Stimulated activated CD4-positive, alpha-beta T cell treated with anti-CD3 and anti-CD28 coated beads, Interleukin-1b, Interleukin-23, amount 100 ng/mL, for 1 hour (primary cell): Measurements from ENCODE around the gene ST3GAL5.
"Not testable (repeated sequence)": the region's sequence is repeated elsewhere in the genome, so short reads cannot be mapped to it uniquely, and the experiment has no call there.

Experiments used
- DNase-seq, 2 donors: peaks; one replicate each; pipeline ENCODE4 v3.0.0-alpha.2; 2020; ENCODE audit warnings: low read depth in 2 of 2

Gene ST3GAL5

DNA sequence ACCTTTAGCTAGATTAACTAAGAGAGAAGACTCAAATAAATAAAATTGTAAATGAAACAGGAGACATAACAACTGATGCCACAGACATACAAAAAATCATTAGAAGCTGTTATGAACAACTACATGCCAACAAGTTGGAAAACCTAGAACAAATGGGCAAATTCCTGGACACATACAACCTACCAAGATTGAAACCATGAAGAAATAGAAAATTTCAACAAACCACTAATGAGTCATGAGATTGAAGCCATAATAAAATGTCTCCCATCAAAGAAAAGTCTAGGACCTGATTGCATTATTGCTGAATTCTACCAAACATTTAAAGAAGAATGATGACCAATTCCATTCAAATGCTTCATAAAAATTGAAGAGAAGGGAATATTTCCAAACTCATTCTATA, 54.3 kb downstream of the ST3GAL5 start:
- no peak for DNase-seq

DNA sequence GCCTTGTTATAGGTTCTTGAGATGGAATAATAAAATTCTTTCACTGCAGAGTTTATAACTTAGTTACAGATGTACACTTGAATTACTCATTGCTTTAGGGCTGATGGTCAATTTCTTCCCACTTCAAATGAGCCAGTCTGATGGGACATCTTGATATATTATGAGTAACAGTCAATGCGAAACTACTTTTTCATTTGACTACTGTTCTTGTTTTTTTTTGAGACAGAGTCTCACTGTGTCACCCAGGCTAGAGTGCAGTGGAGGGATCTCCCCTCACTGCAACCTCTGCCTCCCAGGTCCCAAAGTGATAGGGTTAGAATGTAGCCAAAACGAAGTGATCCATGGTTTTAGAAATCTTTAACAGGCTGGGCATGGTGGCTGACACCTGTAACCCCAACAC, 57.1 kb downstream of the ST3GAL5 start:
- DNase-seq, result no peak

GRCh38 chr2:85830645-85831044, 58.1 kb downstream of the ST3GAL5 start:
- DNase-seq, result no peak

DNA sequence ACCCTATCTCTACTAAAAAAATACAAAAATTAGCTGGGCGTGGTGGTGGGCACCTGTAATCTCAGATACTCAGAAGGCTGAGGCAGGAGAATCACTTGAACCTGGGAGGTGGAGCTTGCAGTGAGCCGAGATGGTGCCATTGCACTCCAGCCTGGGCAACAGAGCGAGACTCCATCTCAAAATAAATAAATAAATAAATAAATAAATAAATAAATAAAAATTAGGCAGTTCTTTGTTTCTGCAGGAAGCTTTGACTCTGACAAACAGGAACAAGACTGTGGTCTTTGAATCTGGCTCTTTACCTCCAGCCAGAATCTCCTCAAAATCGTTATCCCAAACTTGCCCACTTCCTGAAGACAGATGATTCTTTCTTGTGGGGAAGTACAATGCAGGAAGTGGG, 59.4 kb downstream of the ST3GAL5 start:
- not testable (repeated sequence) for DNase-seq

- no peak for DNase-seq
These were observed 60.1 kb downstream of the ST3GAL5 start for GRCh38 chr2:85828725-85829124.

DNA sequence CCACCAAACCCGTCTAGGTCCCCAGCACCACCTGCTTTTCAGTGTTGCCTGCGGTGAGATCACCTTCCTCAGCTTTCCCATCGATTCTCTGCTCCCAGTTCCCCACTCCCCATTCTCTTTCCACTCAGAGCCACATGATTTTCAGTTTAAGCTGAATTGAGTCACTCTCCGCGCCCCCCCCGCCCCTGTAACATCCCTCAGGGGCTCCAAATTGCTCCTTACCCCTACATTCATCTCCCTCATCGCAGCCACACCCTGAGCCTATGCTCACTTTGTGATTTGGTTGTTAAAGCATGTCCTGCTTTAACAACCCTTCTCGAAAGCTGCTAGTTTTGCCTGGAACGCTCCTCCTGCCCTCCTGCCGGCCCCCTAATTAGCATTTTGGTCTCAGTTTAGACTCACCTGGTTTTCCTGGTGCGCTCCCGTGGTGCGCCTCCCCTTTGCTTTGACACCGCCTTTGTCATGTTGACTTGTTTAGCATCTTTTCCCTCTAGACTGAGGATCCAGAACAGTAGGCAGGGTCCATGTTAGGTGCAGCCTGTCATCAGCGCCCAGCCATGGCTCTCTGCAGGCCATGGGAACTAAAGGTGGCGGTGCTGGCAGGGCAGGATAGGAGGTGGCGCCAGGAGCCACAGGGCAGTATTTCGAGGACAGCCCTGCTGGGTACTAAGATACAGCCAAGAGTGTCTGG, 60.8 kb downstream of the ST3GAL5 start:
- no peak for DNase-seq

GRCh38 chr2:85826990-85827878, 61.6 kb downstream of the ST3GAL5 start:
- peak; percentile 63 to 73 for DNase-seq

GRCh38 chr2:85823951-85824350, 64.8 kb downstream of the ST3GAL5 start:
- DNase-seq, result no peak

DNA sequence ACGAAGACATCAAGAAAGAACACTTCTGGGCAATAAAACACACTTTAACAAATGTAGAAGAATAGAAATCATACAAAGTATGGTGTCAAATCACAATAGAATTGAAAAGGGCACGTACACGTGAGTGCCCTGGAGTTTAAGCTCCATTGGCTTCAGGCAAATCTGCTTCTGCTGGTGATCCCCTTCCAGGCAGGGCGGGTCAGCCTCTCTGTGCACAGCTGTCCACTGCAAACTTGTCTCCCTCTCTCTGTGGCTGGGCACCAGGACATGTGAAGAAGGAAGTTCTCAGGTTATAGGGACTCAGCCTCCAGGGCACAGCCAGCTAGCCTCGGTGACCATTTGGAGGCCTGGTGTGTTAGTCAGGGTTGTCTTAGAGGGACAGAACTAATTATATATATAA, 66.0 kb downstream of the ST3GAL5 start:
- no peak for DNase-seq

GRCh38 chr2:85819811-85820510, 68.8 kb downstream of the ST3GAL5 start:
- no peak for DNase-seq

DNA sequence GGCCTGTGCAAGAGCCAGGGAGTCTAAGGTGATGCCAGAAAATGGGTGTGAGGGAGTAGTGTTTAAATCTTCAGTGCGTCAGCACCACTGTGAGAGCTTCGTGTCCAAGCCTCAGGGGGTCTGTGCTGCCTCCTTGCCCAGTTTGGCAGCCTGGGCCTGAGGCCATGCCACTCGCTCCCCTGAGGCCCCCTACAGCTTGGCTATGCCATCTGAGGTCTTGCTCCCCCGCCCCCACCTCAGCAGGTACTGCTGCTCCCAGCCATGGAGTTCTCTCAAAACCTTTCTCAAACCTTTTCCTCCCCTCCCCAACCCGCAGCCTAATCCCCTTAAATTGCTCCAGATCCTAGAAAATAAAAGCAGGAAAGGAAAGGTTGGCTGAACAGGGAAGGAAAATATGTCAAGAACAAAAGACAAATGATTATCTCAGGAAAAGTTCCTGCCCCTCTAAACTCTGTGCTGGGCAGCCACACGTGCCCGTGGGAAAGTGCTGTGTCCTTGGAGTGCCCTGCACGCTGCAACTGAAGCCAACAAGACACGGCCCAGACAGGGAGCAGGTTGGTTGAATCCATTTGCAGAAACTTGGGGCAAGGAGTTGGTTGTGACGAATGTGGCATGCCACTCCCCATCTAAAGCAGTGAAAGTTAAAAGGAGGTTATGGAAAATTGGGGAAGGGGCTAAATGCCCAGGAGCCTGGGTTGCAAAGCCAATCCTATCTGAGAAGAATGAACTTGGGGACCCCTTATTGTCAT, 73.8 kb downstream of the ST3GAL5 start:
- DNase-seq, result no peak

DNA sequence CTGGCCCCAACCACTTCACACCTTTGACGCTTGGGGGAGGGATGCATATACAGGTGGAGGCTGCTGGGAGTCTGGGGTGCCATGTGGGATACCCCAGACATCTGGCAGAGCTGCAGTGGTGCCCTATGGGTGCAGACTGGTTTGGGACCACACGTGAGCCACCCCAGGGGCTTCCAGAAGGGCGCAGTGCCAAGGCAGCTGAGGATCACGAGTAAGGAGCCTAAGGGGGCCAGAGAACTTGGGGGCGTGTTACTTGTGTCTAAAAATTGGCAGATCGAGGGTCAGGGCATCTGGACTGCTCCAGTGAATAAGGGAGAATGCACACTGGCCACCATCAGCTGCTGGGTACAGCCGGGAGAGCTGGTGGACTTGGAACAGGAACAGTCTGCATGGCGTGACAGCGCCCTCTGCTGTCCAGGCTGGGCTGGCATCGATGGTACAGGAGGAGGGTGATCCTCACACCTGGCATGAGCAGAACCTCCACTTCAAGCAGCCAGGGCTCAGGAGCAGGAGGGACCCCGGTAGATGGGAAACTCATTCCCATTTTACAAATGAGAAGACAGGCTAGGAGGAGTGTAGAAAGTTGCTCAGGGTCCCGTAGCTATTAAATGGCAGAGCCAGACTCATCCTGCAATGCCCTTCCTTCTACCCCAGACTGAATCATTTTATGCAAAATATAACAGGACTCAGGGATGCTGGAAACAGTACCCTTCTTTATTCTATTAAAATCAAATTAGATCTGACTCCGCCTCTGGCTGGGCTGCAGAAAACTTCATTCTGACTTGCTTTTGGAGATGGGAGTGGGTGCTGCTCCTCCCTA, 74.6 kb downstream of the ST3GAL5 start:
- DNase-seq, result peak; percentile 42 to 67

DNA sequence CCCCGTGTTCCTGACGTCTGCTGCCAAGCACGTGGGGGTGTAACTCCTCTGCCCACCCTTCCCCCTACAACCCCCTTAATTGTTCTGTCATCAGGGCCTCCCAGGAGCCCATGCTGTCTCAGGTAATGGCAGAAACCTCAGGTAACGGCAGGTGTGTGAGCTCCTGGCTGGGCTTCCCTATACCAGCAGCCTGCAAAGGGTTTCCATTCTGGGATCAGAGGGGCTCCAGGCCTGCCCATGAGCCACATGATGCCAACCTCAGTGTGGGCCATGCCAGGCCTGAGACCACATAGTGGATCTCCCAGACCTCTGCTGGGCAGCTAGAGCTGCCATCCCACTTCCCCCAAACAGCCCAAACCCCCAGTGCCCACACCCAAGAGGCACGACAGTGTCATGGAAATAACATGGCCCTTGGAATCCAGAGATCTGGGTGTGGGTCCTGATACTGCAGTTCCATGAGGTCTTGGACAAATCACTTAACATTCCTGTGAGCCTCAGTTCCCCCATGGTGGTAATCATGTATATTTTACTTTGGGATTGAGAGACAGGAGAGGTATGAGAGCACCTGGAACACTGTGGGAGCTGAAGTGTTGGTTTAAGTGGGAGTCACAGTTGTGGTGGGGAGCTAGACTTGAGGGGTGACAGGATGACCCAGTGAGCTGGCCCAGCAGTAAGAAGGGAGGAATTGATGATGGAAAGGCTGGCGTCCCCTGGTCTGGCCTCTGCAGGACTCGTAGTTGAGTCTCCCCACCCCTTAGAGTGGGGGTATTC, 75.4 kb downstream of the ST3GAL5 start:
- DNase-seq, result no peak

- no peak for DNase-seq
These were observed 76.6 kb downstream of the ST3GAL5 start for GRCh38 chr2:85812094-85812735.

DNA sequence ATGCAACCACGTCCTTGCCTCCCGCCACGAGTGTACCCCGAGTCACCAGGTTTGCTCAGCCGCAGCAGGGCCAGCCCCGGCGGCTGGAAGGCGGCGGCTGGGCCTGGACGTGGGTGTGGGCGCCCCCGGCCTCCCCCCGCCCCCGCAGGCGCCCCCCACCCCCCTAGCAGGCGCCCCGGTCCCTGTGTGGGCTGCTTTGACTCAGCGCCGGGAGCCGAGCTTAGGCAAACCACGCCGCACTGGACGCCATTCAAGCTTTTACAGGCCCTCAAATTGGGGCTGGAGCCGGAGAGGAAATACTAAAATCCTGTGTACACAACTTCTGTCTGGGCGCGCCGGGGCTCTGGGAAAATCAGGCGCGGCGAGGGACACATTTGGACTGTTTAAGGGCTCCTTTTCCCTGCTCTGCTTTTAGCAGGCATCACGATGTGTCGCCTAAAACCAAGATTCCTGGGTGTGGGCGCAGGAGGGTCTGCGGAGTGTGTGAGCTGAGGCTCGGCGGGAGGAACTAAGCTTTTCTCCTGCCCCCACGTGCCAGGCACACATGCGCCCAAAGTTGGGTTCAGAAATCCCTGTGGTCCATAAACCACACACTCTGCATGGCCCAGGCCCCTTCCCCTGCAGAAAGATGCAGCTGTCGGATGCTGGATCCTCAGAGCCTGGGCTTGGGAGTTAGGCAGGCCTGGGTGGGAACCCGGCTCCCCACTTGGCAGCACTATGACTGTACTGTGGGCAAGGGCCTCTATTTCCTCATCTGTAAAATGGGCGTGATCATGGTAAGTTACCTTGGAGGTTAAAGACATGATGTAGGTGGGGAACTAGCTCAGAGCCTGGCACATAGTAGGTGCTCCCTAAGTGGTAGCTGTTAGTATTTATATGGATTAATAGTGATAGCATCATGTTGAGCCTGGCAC, 77.4 kb downstream of the ST3GAL5 start:
- no peak for DNase-seq

GRCh38 chr2:85810371-85811179, 78.2 kb downstream of the ST3GAL5 start:
- DNase-seq, result no peak

GRCh38 chr2:85807756-85808155, 81.0 kb downstream of the ST3GAL5 start:
- DNase-seq, result no peak
